ENCODE results near the gene FAM177A1. TPM values are rescaled to one million over a fixed set of nuclear protein-coding genes. Genes with fewer than 3 reads are reported as not detected.

The FAM177A1 gene
- total and polyA plus RNA-seq, 2 of the 13 experiments (the other 11 are each of a cell fraction or from before 2014, with no cell fraction given): 72.9 to 119 TPM

GRCh38 chr14:35083530-35084150, 37.6 kb downstream of the FAM177A1 start:
- H3K27ac ChIP-seq (ENCODE audit: extremely low read length, insufficient read depth, low read length): no peak overlapping the region
- H3K4me1 ChIP-seq (ENCODE audit: insufficient read depth, low read length): no peaks in the 10 kb centered on the region; the same call in 1 of the 2 replicates
- no peaks in the 10 kb centered on the region for H4K20me1 ChIP-seq (ENCODE audit: insufficient read depth, low read length)
- H3K79me2 ChIP-seq (ENCODE audit: insufficient read depth, low read length): no peaks in the 10 kb centered on the region
- H3K4me3 ChIP-seq (replicated peaks in 1 of 3; ENCODE audit: insufficient read depth in 1 of 3, low read depth in 2 of 3, low read length in 3 of 3): no peak overlapping the region
- in situ Hi-C loops (cut with HindIII; ENCODE audit: extremely low pct_ligation_motif_present, low pct_unique_long_range_greater_than_20kb) (no loop called here), intact Hi-C loops (cut with micrococcal nuclease; ENCODE audit: unreplicated experiment) (no loop called here)
- H3K27me3 ChIP-seq (ENCODE audit: control insufficient read depth in 1 of 2, insufficient read depth in 2 of 2, low read length in 2 of 2): no peaks in the 10 kb centered on the region
- no TSS peak for BruUV-seq (replicated peaks)
- no peak overlapping the region for H3K4me2 ChIP-seq (ENCODE audit: low read depth, low read length)
- no peaks in the 10 kb centered on the region for H3K9me3 ChIP-seq (ENCODE audit: low read length)
- H2AFZ ChIP-seq (ENCODE audit: low read length): no peak overlapping the region
- CTCF ChIA-PET (ENCODE audit: low intra/inter-chr PET ratio, low total read pairs): no interaction called here
- DNase-seq (ENCODE audit: low spot score) (no peak), ATAC-seq (peak; percentile 17; the same call in 1 of the 3 replicates), FAIRE-seq (no peak)
- H3K36me3 ChIP-seq (replicated peaks in 1 of 2; ENCODE audit: control insufficient read depth in 1 of 2, insufficient read depth in 2 of 2, low read length in 2 of 2): peaks cover 10 to 57% of the 10 kb centered on the region in 2 experiments
- H3K9ac ChIP-seq (ENCODE audit: insufficient read depth, low read depth, low read length): no peak overlapping the region
- POLR2A ChIA-PET: interaction anchor here (0.7 kb wide), 2 partner anchors 76 to 282 kb away, joined by 3 read pairs; no protein-coding TSS in a partner anchor
- WGBS (ENCODE audit: low lambda C conversion rate): 94% methylated on average over 8 of the region's 8 CpGs
- TF ChIP-seq BHLHE40 (IDR thresholded peaks at IDR 0.05; ENCODE audit: low read length): no peak
- TF ChIP-seq AHR (CRISPR knock-in tag; IDR thresholded peaks at IDR 0.05): no peak
- no peak for TF ChIP-seq CREM (IDR thresholded peaks at IDR 0.05)
- TF ChIP-seq CREM (CRISPR knock-in tag; IDR thresholded peaks at IDR 0.05): no peak
- no peak for TF ChIP-seq ZNF720 (CRISPR knock-in tag; IDR thresholded peaks at IDR 0.05)
- TF ChIP-seq ZNF7 (CRISPR knock-in tag; IDR thresholded peaks at IDR 0.05): no peak
- no peak for TF ChIP-seq ZNF138 (CRISPR knock-in tag; IDR thresholded peaks at IDR 0.05; ENCODE audit: low read depth)
- TF ChIP-seq ZNF816 (CRISPR knock-in tag; IDR thresholded peaks at IDR 0.05; ENCODE audit: borderline replicate concordance): no peak
- 0 out of 2 replicates have a peak, but pooled peaks have one; percentile 24 for TF ChIP-seq ZNF670 (CRISPR knock-in tag; IDR thresholded peaks at IDR 0.05; ENCODE audit: borderline replicate concordance)
- no peak for TF ChIP-seq ZBTB4 (CRISPR knock-in tag; IDR thresholded peaks at IDR 0.05; ENCODE audit: borderline replicate concordance)
- no peak for TF ChIP-seq TGIF2 (CRISPR knock-in tag; IDR thresholded peaks at IDR 0.05)
- TF ChIP-seq ZNF121 (CRISPR knock-in tag; IDR thresholded peaks at IDR 0.05): peak; percentile 91
- TF ChIP-seq MTERF4 (CRISPR knock-in tag; IDR thresholded peaks at IDR 0.05): no peak
- no peak for TF ChIP-seq ARNT (IDR thresholded peaks at IDR 0.05)
- TF ChIP-seq POLR2G (IDR thresholded peaks at IDR 0.05; ENCODE audit: low read depth, low read length): peak; percentile 10; the same call in 1 of the 2 replicates
- 0 out of 2 replicates have a peak, but pooled peaks have one; percentile 20 for TF ChIP-seq SALL1 (CRISPR knock-in tag; IDR thresholded peaks at IDR 0.05)
- no peak for TF ChIP-seq MLXIP (CRISPR knock-in tag; IDR thresholded peaks at IDR 0.05; ENCODE audit: borderline replicate concordance)
- TF ChIP-seq BORCS8-MEF2B (CRISPR knock-in tag; IDR thresholded peaks at IDR 0.05): no peak
- TF ChIP-seq ZNF605 (CRISPR knock-in tag; IDR thresholded peaks at IDR 0.05): 0 out of 2 replicates have a peak, but pooled peaks have one; percentile 28
